Stomach (tissue), 9 donors: ENCODE measurements around the gene CEP85L. TPM values are rescaled to one million over a fixed set of nuclear protein-coding genes. Genes with fewer than 3 reads are reported as not detected.
A peak's percentile ranks its signal among the peaks of the same experiment; 100 is the strongest.

Source experiments
- DNase-seq, 2 donors: peaks; one replicate each; pipeline versions ENCODE4 v3.0.0 to v3.0.0-alpha.2; 2013 to 2019
- H3K27ac ChIP-seq, 5 donors: fragments of 200-600 bp in 4 of 5; sonication (generic) in 4 of 5; one replicate each; pipeline ENCODE4 v1.5.1; 2013 to 2019; ENCODE audit warnings: mild to moderate bottlenecking in 1 of 5, moderate library complexity in 1 of 5
- H3K27me3 ChIP-seq, 3 donors: fragments of 200-600 bp; sonication (generic); one replicate each; pipeline ENCODE4 v1.5.1; 2017 to 2019; ENCODE audit warnings: mixed run types in 1 of 3
- H3K36me3 ChIP-seq, 4 donors: fragments of 200-600 bp; sonication (generic); 1 replicate in 3 of 4; 2 replicates in 1 of 4; pipeline ENCODE4 v1.5.1; 2016 to 2019
- H3K4me1 ChIP-seq, 4 donors: fragments of 200-600 bp; sonication (generic); one replicate each; pipeline ENCODE4 v1.5.1; 2016 to 2019
- H3K4me3 ChIP-seq, 4 donors: fragments of 200-600 bp; sonication (generic) in 3 of 4; one replicate each; pipeline ENCODE4 v1.5.1; 2016 to 2019; ENCODE audit warnings: mild to moderate bottlenecking in 1 of 4
- H3K9me3 ChIP-seq, 4 donors: fragments of 200-600 bp; sonication (generic); one replicate each; pipeline ENCODE4 v1.5.1; 2016 to 2019
- CTCF ChIP-seq, 7 experiments: fragments of 450-650 bp in 4 of 7; fragments of 200-600 bp in 3 of 7; sonication (generic) in 3 of 7; IDR thresholded peaks; one replicate each; pipeline ENCODE4 v1.5.1; 2016 to 2019; ENCODE audit warnings: antibody characterized with exemption in 7 of 7, control low read depth in 2 of 7, mild to moderate bottlenecking in 1 of 7
- EP300 ChIP-seq: sonication (generic); formaldehyde crosslinking; IDR thresholded peaks from one replicate; pipeline ENCODE4 v1.6.1; 2017; ENCODE audit warnings: antibody characterized with exemption
- POLR2A ChIP-seq, 4 donors: fragments of 450-650 bp; IDR thresholded peaks; one replicate each; pipeline ENCODE4 v1.6.1; 2016; ENCODE audit warnings: antibody characterized with exemption in 4 of 4, control low read depth in 2 of 4, mild to moderate bottlenecking in 1 of 4, moderate library complexity in 1 of 4
- POLR2AphosphoS5 ChIP-seq, 3 donors: sonication (generic); formaldehyde crosslinking; IDR thresholded peaks; one replicate each; pipeline ENCODE4 v1.6.1; 2016; ENCODE audit warnings: antibody characterized with exemption in 3 of 3
- WGBS, 5 donors: extraction: QIAGEN DNeasy Blood & Tissue Kit in 3 of 5; methylation state at CpG; one replicate each; pipeline versions ENCODE4 v1.1.5 to v1.1.7; 2013 to 2018; 5-methylcytosine and 5-hydroxymethylcytosine counted together
- intact Hi-C: fragments of 100-400 bp; cut with DNase I; formaldehyde crosslinking; loops from one replicate; pipeline ENCODE4 v1.15.1; 2023; ENCODE audit warnings: low total_unique reads
- polyA plus RNA-seq, 3 donors: library from polyadenylated mRNA; stranded (reverse); fragments of 200-250 nt; gene quantifications; one replicate each; pipeline ENCODE4 v1.2.3, GENCODE V29; 2013
- total RNA-seq, 5 donors: library from RNA; depleted of rRNA; stranded (reverse); fragments of >200 nt; gene quantifications; one replicate each; pipeline versions ENCODE4 v1.1.0 to v1.2.3, GENCODE V29; 2014 to 2016
- donor health status: healthy with polysubstance abuse.
- donor health status: Bipolar disorder and iron deficiency.
- donor health status: healthy.

CEP85L gene
- total and polyA plus RNA-seq, 8 donors = 1.5 to 67.7 (median 8.7) TPM

DNA sequence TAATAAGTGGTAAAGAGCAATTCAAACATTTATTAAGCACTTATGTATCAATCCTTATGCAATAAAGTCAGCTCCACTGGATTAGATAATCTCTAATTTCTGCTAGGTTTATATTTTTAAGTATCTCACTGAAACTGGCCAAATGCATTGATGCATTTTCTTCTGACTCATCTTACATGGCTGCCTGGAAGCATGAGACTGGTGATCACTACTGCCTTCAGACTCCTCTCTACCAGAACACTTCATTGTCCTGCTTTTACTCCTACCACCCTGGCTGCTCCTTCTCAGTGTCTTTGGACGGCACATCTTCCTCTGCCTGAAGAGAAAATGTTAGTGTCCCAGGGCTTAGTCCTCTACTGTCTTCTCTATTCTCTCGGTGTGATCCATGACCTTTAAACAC is 7.4 kb downstream of the CEP85L start:
- H3K27me3 ChIP-seq = no peaks in the 10 kb centered on the region
- DNase-seq = no peak
- H3K4me1 ChIP-seq = peaks cover 22 to 86% (median 67%) of the 10 kb centered on the region in 4 donors
- H3K9me3 ChIP-seq = no peaks in the 10 kb centered on the region
- TF ChIP-seq CTCF (IDR thresholded peaks at IDR 0.05) (no peak), POLR2AphosphoS5 (IDR thresholded peaks at IDR 0.05) (no peak), POLR2A (IDR thresholded peaks at IDR 0.05) (no peak), EP300 (no peak)
- intact Hi-C loops = loop anchor here (10.0 kb wide), 1 partner anchor 131 kb away; no protein-coding TSS in a partner anchor
- H3K36me3 ChIP-seq = no peaks in the 10 kb centered on the region
- WGBS, 5 donors = 79 to 89% (median 87%) methylated on average over 2 of the region's 2 CpGs
- no peak overlapping the region for H3K27ac ChIP-seq
- H3K4me3 ChIP-seq = no peak overlapping the region

DNA sequence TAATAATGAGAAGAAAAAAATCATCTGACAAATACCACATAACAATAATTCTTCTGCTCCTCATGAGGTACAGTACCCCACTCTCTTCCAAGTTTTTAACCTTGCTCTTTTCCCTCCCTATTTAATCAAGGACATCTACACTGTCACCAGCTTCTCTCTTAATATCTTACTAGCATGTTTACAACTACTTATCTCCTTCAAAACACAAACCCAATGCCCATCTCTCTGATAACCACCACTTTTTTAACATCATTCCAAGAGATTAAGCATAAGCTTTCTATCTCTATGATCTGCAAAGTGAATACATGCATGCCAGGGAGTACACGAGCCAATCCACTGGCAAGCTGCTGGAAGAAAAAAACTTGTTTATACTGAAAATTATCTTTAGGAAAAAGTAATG is 10.3 kb downstream of the CEP85L start:
- H3K9me3 ChIP-seq = no peaks in the 10 kb centered on the region
- H3K4me3 ChIP-seq = no peak overlapping the region
- 18 to 51% (median 39%) methylated on average over 1 of the region's 1 CpG for WGBS, 5 donors
- intact Hi-C loops = loop anchor here (10.0 kb wide), 1 partner anchor 134 kb away; no protein-coding TSS in a partner anchor
- no peaks in the 10 kb centered on the region for H3K36me3 ChIP-seq
- TF ChIP-seq POLR2AphosphoS5 (IDR thresholded peaks at IDR 0.05) = no peak
- no peak for TF ChIP-seq EP300
- no peak for TF ChIP-seq POLR2A (IDR thresholded peaks at IDR 0.05)
- TF ChIP-seq CTCF (IDR thresholded peaks at IDR 0.05) = no peak
- no peaks in the 10 kb centered on the region for H3K27me3 ChIP-seq
- no peak overlapping the region for H3K27ac ChIP-seq
- DNase-seq = no peak
- H3K4me1 ChIP-seq = peaks cover 19 to 84% (median 60%) of the 10 kb centered on the region in 4 donors

DNA sequence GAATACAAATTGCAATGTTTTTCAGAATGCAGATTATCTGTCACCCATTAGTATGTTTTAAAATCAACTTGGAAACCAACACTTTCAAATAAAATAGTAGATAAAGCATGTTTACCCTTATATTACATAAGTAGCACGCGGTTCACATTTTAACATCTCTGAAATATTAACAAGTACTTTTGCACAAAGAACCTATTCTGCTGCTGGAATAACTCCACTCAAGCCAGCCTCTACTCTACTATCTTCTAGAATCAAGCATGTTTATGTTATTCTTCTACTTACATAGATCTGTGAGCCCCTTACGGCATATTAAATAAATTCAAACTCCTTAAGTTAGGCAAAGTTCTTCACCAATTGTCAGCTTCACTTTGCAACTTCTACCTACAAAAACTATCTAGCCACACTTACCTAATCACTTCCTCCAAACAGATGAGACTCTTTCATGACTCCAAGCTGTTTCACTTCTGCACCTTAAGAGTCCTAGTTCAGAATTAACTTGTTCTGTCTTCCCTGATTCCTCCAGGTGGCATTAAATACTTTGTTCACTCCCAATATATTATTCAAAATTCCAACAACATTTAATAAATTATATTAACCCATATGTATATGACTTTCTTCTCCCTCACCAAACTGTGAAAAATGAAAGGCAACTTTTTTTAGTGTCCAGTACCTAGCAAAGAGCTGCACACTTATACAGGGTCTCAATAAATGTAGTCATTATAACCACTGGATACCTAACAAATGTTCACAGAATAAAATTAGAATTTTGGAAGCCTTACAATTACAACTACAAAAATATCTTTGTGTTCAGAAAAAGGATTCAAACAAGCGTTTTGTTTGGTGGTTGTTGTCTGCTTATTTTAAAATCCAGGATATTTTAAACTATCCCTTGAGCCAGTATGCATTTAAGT is 12.1 kb downstream of the CEP85L start:
- intact Hi-C loops = no loop called here
- Histone ChIP-seq H3K36me3 (no peaks in the 10 kb centered on the region), H3K27ac (peak overlapping the region in 2 of 5 donors; percentile 27 to 31), H3K4me3 (no peak overlapping the region), H3K9me3 (no peaks in the 10 kb centered on the region), H3K4me1 (peaks cover 9 to 82% (median 52%) of the 10 kb centered on the region in 4 donors), H3K27me3 (no peaks in the 10 kb centered on the region)
- no peak for TF ChIP-seq EP300
- TF ChIP-seq CTCF (IDR thresholded peaks at IDR 0.05) = no peak
- TF ChIP-seq POLR2A (IDR thresholded peaks at IDR 0.05) = no peak
- TF ChIP-seq POLR2AphosphoS5 (IDR thresholded peaks at IDR 0.05) = no peak
- 21 to 44% (median 34%) methylated on average over 4 of the region's 4 CpGs for WGBS, 5 donors
- DNase-seq = no peak

- Histone ChIP-seq H3K4me3 (no peak overlapping the region), H3K36me3 (no peaks in the 10 kb centered on the region), H3K27ac (no peak overlapping the region), H3K4me1 (peaks cover 9 to 82% (median 48%) of the 10 kb centered on the region in 4 donors), H3K9me3 (no peaks in the 10 kb centered on the region), H3K27me3 (no peaks in the 10 kb centered on the region)
- intact Hi-C loops = no loop called here
- TF ChIP-seq POLR2AphosphoS5 (IDR thresholded peaks at IDR 0.05) = no peak
- DNase-seq = no peak
Measured at GRCh38 chr6:118638288-118638687, 13.1 kb downstream of the CEP85L start.
